ENCODE measurements around the gene ASIC2.

- TF ChIP-seq CTCF (conservative IDR thresholded peaks at IDR 0.05; ENCODE audit: low read depth, low read length): no peak
- no peak for TF ChIP-seq EZH2 (IDR thresholded peaks at IDR 0.05; ENCODE audit: low read length, unreplicated experiment)
Measured at GRCh38 chr17:33273271-33273670, 19.8 kb downstream of the ASIC2 start.
